ENCODE measurements around the gene TNPO3.
"Not testable (repeated sequence)": the region's sequence is repeated elsewhere in the genome, so short reads cannot be mapped to it uniquely, and the experiment has no call there.

- not testable (repeated sequence) for TF ChIP-seq EP300 (conservative IDR thresholded peaks at IDR 0.05; ENCODE audit: poor library complexity, severe bottlenecking); CTCF (IDR thresholded peaks at IDR 0.05; ENCODE audit: poor library complexity, severe bottlenecking); EZH2 (IDR thresholded peaks at IDR 0.05; ENCODE audit: borderline replicate concordance, insufficient read depth, low read length, poor library complexity, severe bottlenecking)
These were observed 60.4 kb downstream of the TNPO3 start for GRCh38 chr7:128994560-128994959.

Measured in neural cell (in vitro differentiated cells).